ENCODE measurements around the gene TM7SF2. TPM values are rescaled to one million over a fixed set of nuclear protein-coding genes. Genes with fewer than 3 reads are reported as not detected.

The TM7SF2 gene
- 13.2 and 14.3 TPM in 2 replicates for total RNA-seq

GRCh38 chr11:65111744-65112545 is at the start of gene TM7SF2:
TM7SF2 (plus strand) TSS chr11:65111872; CDS start chr11:65112016, 144 bp downstream.

GRCh38 chr11:65083834-65084597 is 27.7 kb upstream of the TM7SF2 start, which contains the start of the genes CDCA5 and ZFPL1:
CDCA5 (minus strand) TSS chr11:65084040; CDS start chr11:65083978, 62 bp downstream.
ZFPL1 (plus strand) TSS chr11:65084222; CDS start chr11:65084699, 477 bp downstream.

GRCh38 chr11:65095974-65096806 is 15.5 kb upstream of the TM7SF2 start, which contains the start of gene VPS51:
VPS51 (plus strand) TSS chr11:65096214; CDS start chr11:65096251, 37 bp downstream.

GRCh38 chr11:65117206-65118096 is 5.8 kb downstream of the TM7SF2 start, which contains the start of gene ZNHIT2:
ZNHIT2 (minus strand) TSS chr11:65117701; CDS start chr11:65117653, 48 bp downstream.

GRCh38 chr11:65121865-65122696 is 10.4 kb downstream of the TM7SF2 start, which contains the start of the genes FAU and MRPL49:
FAU (minus strand) TSS chr11:65122134; CDS start chr11:65121813, 321 bp downstream.
MRPL49 (plus strand) TSS chr11:65122321; CDS start chr11:65122347, 26 bp downstream.

GRCh38 chr11:65134240-65134951 is 22.7 kb downstream of the TM7SF2 start, which contains the start of gene SYVN1:
SYVN1 (minus strand) TSS chr11:65134519; CDS start chr11:65133601, 918 bp downstream.

Small RNA genes within 50 kb of the gene (small RNA-seq; reads per million reads assigned to genes)
- not detected for gene HIGD1AP10
- gene PDCL2P2, result not detected
- 7.0 reads per million, percentile 94 among the genes with 10 or more reads in this experiment for gene RNU2-23P

Other genes with a start within 250 kb of the TM7SF2 start
- 40.1 and 75.3 TPM in 2 replicates for gene EHD1, start 233.3 kb upstream of the TM7SF2 start, total RNA-seq
- gene ATG2A, start 194.7 kb upstream of the TM7SF2 start, total RNA-seq, result 15.4 and 19.5 TPM in 2 replicates
- 5.9 and 8.2 TPM in 2 replicates for gene PPP2R5B, start 187.2 kb upstream of the TM7SF2 start, total RNA-seq
- gene GPHA2, start 176.0 kb upstream of the TM7SF2 start, total RNA-seq, result not detected in 2 replicates
- gene MAJIN, start 139.8 kb upstream of the TM7SF2 start, total RNA-seq, result not detected in 2 replicates
- gene BATF2, start 114.9 kb upstream of the TM7SF2 start, total RNA-seq, result 0.37 and 0.98 TPM in 2 replicates
- 46.7 and 63.2 TPM in 2 replicates for gene ARL2, start 97.7 kb upstream of the TM7SF2 start, total RNA-seq
- 12.1 and 13.2 TPM in 2 replicates for gene SNX15, start 84.4 kb upstream of the TM7SF2 start, total RNA-seq
- 17.6 and 19.4 TPM in 2 replicates for gene SAC3D1, start 70.7 kb upstream of the TM7SF2 start, total RNA-seq
- 10.8 and 14.3 TPM in 2 replicates for gene NAALADL1, start 53.3 kb upstream of the TM7SF2 start, total RNA-seq
- gene CDCA5, start 27.8 kb upstream of the TM7SF2 start, total RNA-seq, result 12.5 and 18.6 TPM in 2 replicates
- gene ZFPL1, start 27.6 kb upstream of the TM7SF2 start, total RNA-seq, result 26.8 and 29.0 TPM in 2 replicates
- 122 and 127 TPM in 2 replicates for gene VPS51, start 15.7 kb upstream of the TM7SF2 start, total RNA-seq
- gene ZNHIT2, start 5.8 kb downstream of the TM7SF2 start, total RNA-seq, result 12.9 and 13.1 TPM in 2 replicates
- 193 and 272 TPM in 2 replicates for gene FAU, start 10.3 kb downstream of the TM7SF2 start, total RNA-seq
- 24.6 and 30.1 TPM in 2 replicates for gene MRPL49, start 10.4 kb downstream of the TM7SF2 start, total RNA-seq
- gene SYVN1, start 22.6 kb downstream of the TM7SF2 start, total RNA-seq, result 12.5 and 15.1 TPM in 2 replicates
- gene SPDYC, start 58.4 kb downstream of the TM7SF2 start, total RNA-seq, result not detected in 2 replicates
- gene CAPN1, start 70.1 kb downstream of the TM7SF2 start, total RNA-seq, result 120 and 136 TPM in 2 replicates
- gene POLA2, start 150.1 kb downstream of the TM7SF2 start, total RNA-seq, result 9.9 and 17.6 TPM in 2 replicates
- 49.6 and 58.8 TPM in 2 replicates for gene CDC42EP2, start 203.0 kb downstream of the TM7SF2 start, total RNA-seq
- gene DPF2, start 222.0 kb downstream of the TM7SF2 start, total RNA-seq, result 49.2 and 52.0 TPM in 2 replicates
- under 0.01 TPM in 2 replicates for gene TIGD3, start 242.9 kb downstream of the TM7SF2 start, total RNA-seq